Keratinocyte (primary cell): Measurements from ENCODE around the gene DTL. TPM values are rescaled to one million over a fixed set of nuclear protein-coding genes. Genes with fewer than 3 reads are reported as not detected.

ENCODE experiments used
- DNase-seq: peaks from one replicate; pipeline ENCODE4 v3.0.0-alpha.2; 2011; ENCODE audit warnings: low read depth, missing footprints, low spot score
- FAIRE-seq: peaks from 2 replicates; lab custom pipeline; 2011; peaks lifted over from hg19 to GRCh38; lab: Jason Lieb, UNC
- H2AFZ ChIP-seq: 2 replicates; pipeline ENCODE4 v1.6.0; 2012; ENCODE audit warnings: low read length, control low read depth, inconsistent platforms; ENCODE audit not compliant: control insufficient read depth
- H3K27ac ChIP-seq: 2 replicates; pipeline ENCODE4 v1.5.1; 2011; ENCODE audit warnings: low read length; ENCODE audit not compliant: control insufficient read depth, insufficient read depth
- H3K27me3 ChIP-seq: 3 replicates; pipeline ENCODE4 v1.6.0; 2011; ENCODE audit warnings: low read length; ENCODE audit not compliant: control insufficient read depth, insufficient read depth; ENCODE audit errors: extremely low read depth
- H3K36me3 ChIP-seq, 2 experiments: 2 replicates in 1 of 2; 3 replicates in 1 of 2; pipeline ENCODE4 v1.5.1; 2011; ENCODE audit warnings: low read length in 2 of 2, mild to moderate bottlenecking in 1 of 2; ENCODE audit not compliant: control insufficient read depth in 2 of 2, insufficient read depth in 2 of 2; ENCODE audit errors: extremely low read depth in 1 of 2
- H3K4me1 ChIP-seq: 3 replicates; pipeline ENCODE4 v1.5.1; 2011; ENCODE audit warnings: low read length; ENCODE audit not compliant: control insufficient read depth, insufficient read depth; ENCODE audit errors: extremely low read depth
- H3K4me2 ChIP-seq: 3 replicates; pipeline ENCODE4 v1.6.0; 2011; ENCODE audit warnings: low read depth, low read length; ENCODE audit not compliant: control insufficient read depth, insufficient read depth; ENCODE audit errors: extremely low read depth
- H3K4me3 ChIP-seq, 3 experiments: fragments of 200-600 bp in 1 of 3; sonication (generic) in 1 of 3; 2 replicates in 2 of 3; 3 replicates in 1 of 3; pipeline ENCODE4 v1.5.1; 2011 to 2016; ENCODE audit warnings: low read length in 3 of 3, mild to moderate bottlenecking in 3 of 3, control low read depth in 2 of 3, inconsistent platforms in 1 of 3, low read depth in 1 of 3, mixed read lengths in 1 of 3, mixed run types in 1 of 3, moderate library complexity in 1 of 3; ENCODE audit not compliant: control insufficient read depth in 2 of 3, insufficient read depth in 2 of 3; ENCODE audit errors: extremely low read depth in 1 of 3
- H3K79me2 ChIP-seq: 2 replicates; pipeline ENCODE4 v1.6.0; 2012; ENCODE audit warnings: low read length; ENCODE audit not compliant: control insufficient read depth, insufficient read depth
- H3K9ac ChIP-seq: 3 replicates; pipeline ENCODE4 v1.6.0; 2011; ENCODE audit warnings: low read length; ENCODE audit not compliant: control insufficient read depth, insufficient read depth; ENCODE audit errors: extremely low read depth
- H3K9me1 ChIP-seq: 3 replicates; pipeline ENCODE4 v1.6.0; 2011; ENCODE audit warnings: low read length; ENCODE audit not compliant: control insufficient read depth, insufficient read depth; ENCODE audit errors: extremely low read depth
- H3K9me3 ChIP-seq: 2 replicates; pipeline ENCODE4 v1.5.1; 2012; ENCODE audit warnings: low read depth, low read length; ENCODE audit not compliant: control insufficient read depth
- H4K20me1 ChIP-seq: 3 replicates; pipeline ENCODE4 v1.6.0; 2011; ENCODE audit warnings: low read length; ENCODE audit not compliant: control insufficient read depth, insufficient read depth; ENCODE audit errors: extremely low read depth
- EZH2 ChIP-seq: IDR thresholded peaks from one replicate; pipeline ENCODE4 v1.6.1; 2012; ENCODE audit warnings: inconsistent platforms, mild to moderate bottlenecking, low read length, moderate library complexity
- dilution Hi-C: fragments of 300-500 bp; cut with MboI; formaldehyde crosslinking; loops from one replicate; pipeline ENCODE4 v1.7.0; 2020; ENCODE audit warnings: low sequenced_read_pairs; ENCODE audit not compliant: extremely low pct_ligation_motif_present
- polyA plus RNA-seq, 5 experiments: library from polyadenylated mRNA; depleted of rRNA in 3 of 5; stranded (reverse) in 3 of 5; stranded (forward) in 1 of 5; unstranded in 1 of 5; fragments of >200 nt; gene quantifications; 1 replicate in 1 of 5; 2 replicates in 3 of 5; 3 replicates in 1 of 5; pipeline versions ENCODE4 v1.2.1 to v1.2.3, GENCODE V29; 2011 to 2012; ENCODE audit warnings: missing spikeins in 2 of 5, low read depth in 1 of 5, low replicate concordance in 1 of 5
- TF ChIP-seq, protein P1 (sequence below), 3 experiments: IDR thresholded peaks in 1 of 3; conservative IDR thresholded peaks in 1 of 3; optimal IDR thresholded peaks in 1 of 3; 2 replicates in 2 of 3; 3 replicates in 1 of 3; pipeline versions ENCODE3 to v1.5.1; 2011; ENCODE audit warnings: low read length in 3 of 3, mild to moderate bottlenecking in 3 of 3, moderate library complexity in 2 of 3, control low read depth in 1 of 3, inconsistent platforms in 1 of 3; ENCODE audit not compliant: insufficient read depth in 2 of 3; ENCODE audit errors: extremely low read depth in 1 of 3

Gene DTL
- polyA plus RNA-seq, 1 donor (not counting 4 experiments of a cell fraction or from before 2014, with no cell fraction given): 9.3 TPM

DNA sequence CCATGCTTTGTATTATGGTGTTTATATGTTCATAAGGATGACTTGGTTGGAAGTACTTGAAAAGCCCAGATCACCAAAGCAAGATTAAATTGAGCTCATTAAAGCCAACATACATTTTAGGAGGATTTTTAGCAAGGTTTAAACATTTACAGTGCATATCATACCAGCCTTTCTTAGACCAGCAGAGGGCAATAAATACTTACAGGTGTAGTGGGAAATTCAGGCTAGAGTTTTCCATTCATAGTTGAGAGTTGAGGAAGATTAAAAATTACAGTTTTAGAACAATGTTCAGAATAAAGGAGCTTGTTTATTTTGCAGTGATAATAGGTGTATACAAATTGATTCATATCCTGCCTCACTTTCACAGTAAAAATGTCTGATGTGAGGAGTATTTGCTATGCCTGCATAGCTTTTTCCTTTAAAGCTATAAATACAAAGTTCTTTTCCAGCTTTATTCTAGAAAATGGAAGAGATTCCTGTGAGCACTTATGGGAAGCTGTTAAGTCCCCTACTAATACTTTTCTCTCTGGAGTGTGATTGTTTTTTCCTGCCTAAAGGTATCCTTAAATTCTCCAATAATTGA is 35.3 kb downstream of the DTL start:
- no peak overlapping the region for H3K4me2 ChIP-seq
- FAIRE-seq (peak; percentile 66), DNase-seq (peak; percentile 5)
- no peaks in the 10 kb centered on the region for H3K4me1 ChIP-seq
- H3K9me3 ChIP-seq: no peaks in the 10 kb centered on the region
- H3K9me1 ChIP-seq: no peaks in the 10 kb centered on the region
- H3K36me3 ChIP-seq: peaks cover 0 to 4% of the 10 kb centered on the region in 2 experiments
- H4K20me1 ChIP-seq: no peaks in the 10 kb centered on the region
- dilution Hi-C loops: no loop called here
- no peak overlapping the region for H3K9ac ChIP-seq
- TF ChIP-seq, protein P1, sequence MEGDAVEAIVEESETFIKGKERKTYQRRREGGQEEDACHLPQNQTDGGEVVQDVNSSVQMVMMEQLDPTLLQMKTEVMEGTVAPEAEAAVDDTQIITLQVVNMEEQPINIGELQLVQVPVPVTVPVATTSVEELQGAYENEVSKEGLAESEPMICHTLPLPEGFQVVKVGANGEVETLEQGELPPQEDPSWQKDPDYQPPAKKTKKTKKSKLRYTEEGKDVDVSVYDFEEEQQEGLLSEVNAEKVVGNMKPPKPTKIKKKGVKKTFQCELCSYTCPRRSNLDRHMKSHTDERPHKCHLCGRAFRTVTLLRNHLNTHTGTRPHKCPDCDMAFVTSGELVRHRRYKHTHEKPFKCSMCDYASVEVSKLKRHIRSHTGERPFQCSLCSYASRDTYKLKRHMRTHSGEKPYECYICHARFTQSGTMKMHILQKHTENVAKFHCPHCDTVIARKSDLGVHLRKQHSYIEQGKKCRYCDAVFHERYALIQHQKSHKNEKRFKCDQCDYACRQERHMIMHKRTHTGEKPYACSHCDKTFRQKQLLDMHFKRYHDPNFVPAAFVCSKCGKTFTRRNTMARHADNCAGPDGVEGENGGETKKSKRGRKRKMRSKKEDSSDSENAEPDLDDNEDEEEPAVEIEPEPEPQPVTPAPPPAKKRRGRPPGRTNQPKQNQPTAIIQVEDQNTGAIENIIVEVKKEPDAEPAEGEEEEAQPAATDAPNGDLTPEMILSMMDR (optimal IDR thresholded peaks at IDR 0.05 in 1 of 3, IDR thresholded peaks at IDR 0.05 in 1 of 3, conservative IDR thresholded peaks at IDR 0.05 in 1 of 3; ENCODE audit: extremely low read depth in 1 of 3, insufficient read depth in 2 of 3, low read length in 3 of 3): peak in 2 of 3 experiments; percentile 55 to 58
- no peak for TF ChIP-seq EZH2
- H3K27me3 ChIP-seq: no peaks in the 10 kb centered on the region
- H2AFZ ChIP-seq: no peak overlapping the region
- no peaks in the 10 kb centered on the region for H3K79me2 ChIP-seq
- H3K4me3 ChIP-seq: no peak overlapping the region
- H3K27ac ChIP-seq: no peak overlapping the region

DNA sequence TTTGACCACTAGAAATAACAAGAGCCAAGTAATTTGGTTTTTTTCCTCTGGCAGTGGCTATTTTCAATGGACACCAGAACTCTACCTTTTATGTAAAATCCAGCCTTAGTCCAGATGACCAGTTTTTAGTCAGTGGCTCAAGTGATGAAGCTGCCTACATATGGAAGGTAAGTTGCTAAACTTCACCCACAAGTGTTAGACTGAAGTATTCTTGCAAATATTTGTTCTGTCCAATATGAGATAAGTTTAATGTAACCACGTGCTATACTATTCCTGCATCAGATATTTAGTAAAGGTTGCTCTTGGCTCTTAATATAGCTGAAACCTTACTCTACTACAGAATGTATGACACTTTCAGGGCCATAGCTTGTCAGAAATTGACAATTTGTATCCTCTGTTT is 36.5 kb downstream of the DTL start:
- Histone ChIP-seq H3K79me2 (no peaks in the 10 kb centered on the region), H3K27me3 (no peaks in the 10 kb centered on the region), H3K9me3 (no peaks in the 10 kb centered on the region), H3K36me3 (peaks cover 0 to 4% of the 10 kb centered on the region in 2 experiments), H2AFZ (no peak overlapping the region), H3K4me2 (no peak overlapping the region), H3K4me3 (no peak overlapping the region), H3K27ac (no peak overlapping the region), H3K9me1 (no peaks in the 10 kb centered on the region), H3K9ac (no peak overlapping the region), H4K20me1 (no peaks in the 10 kb centered on the region), H3K4me1 (peaks cover 5% of the 10 kb centered on the region)
- no peak for DNase-seq
- TF ChIP-seq, protein P1 (optimal IDR thresholded peaks at IDR 0.05 in 1 of 3, IDR thresholded peaks at IDR 0.05 in 1 of 3, conservative IDR thresholded peaks at IDR 0.05 in 1 of 3; ENCODE audit: extremely low read depth in 1 of 3, insufficient read depth in 2 of 3, low read length in 3 of 3): no peak
- FAIRE-seq: no peak
- dilution Hi-C loops: no loop called here
